SJCRH30 (cell line): ENCODE measurements around the gene HIPK2. TPM values are rescaled to one million over a fixed set of nuclear protein-coding genes. Genes with fewer than 3 reads are reported as not detected.

Source experiments
- DNase-seq, 2 experiments: peaks; one replicate each; pipeline ENCODE4 v3.0.0-alpha.2; 2015 to 2020
- H3K27ac ChIP-seq: fragments of 250-450 bp; sonication (Bioruptor Pico); 2 replicates; pipeline ENCODE4 v1.5.1; 2020; ENCODE audit warnings: mild to moderate bottlenecking, moderate library complexity
- H3K27me3 ChIP-seq: fragments of 250-450 bp; sonication (Bioruptor Pico); 2 replicates; pipeline ENCODE4 v1.5.1; 2020; ENCODE audit warnings: mild to moderate bottlenecking, moderate library complexity
- H3K36me3 ChIP-seq: fragments of 250-450 bp; sonication (Bioruptor Pico); 2 replicates; pipeline ENCODE4 v1.5.1; 2020; ENCODE audit warnings: mild to moderate bottlenecking, moderate library complexity
- H3K4me1 ChIP-seq: fragments of 250-450 bp; sonication (Bioruptor Pico); 2 replicates; pipeline ENCODE4 v1.5.1; 2020; ENCODE audit warnings: mild to moderate bottlenecking, moderate library complexity
- H3K4me3 ChIP-seq: fragments of 250-450 bp; sonication (Bioruptor Pico); 2 replicates; pipeline ENCODE4 v1.5.1; 2020; ENCODE audit warnings: mild to moderate bottlenecking, moderate library complexity
- H3K9me3 ChIP-seq: fragments of 250-450 bp; sonication (Bioruptor Pico); replicated peaks from 2 replicates; pipeline ENCODE4 v1.5.1; 2020; ENCODE audit warnings: mild to moderate bottlenecking, moderate library complexity
- total RNA-seq: library from RNA; depleted of rRNA; stranded (reverse); fragments of >200 nt; shearing (Covaris generic); gene quantifications from 2 replicates; pipeline ENCODE4 v1.2.3, GENCODE V29; 2014

HIPK2 gene
- total RNA-seq, 1 experiment from 2014 or later = 17.2 TPM

- Histone ChIP-seq H3K9me3 (no peaks in the 10 kb centered on the region; the same call in 1 of the 2 replicates), H3K4me1 (no peaks in the 10 kb centered on the region), H3K36me3 (no peaks in the 10 kb centered on the region), H3K27ac (no peak overlapping the region), H3K27me3 (no peaks in the 10 kb centered on the region), H3K4me3 (no peak overlapping the region)
- no peak for DNase-seq
These were observed 26.8 kb upstream of the HIPK2 start for GRCh38 chr7:139804571-139804970.

GRCh38 chr7:139799586-139799985 lies 21.8 kb upstream of the HIPK2 start:
- H3K4me1 ChIP-seq = no peaks in the 10 kb centered on the region
- H3K27ac ChIP-seq = no peak overlapping the region
- no peaks in the 10 kb centered on the region for H3K36me3 ChIP-seq
- no peaks in the 10 kb centered on the region for H3K27me3 ChIP-seq
- no peak overlapping the region for H3K4me3 ChIP-seq
- no peak for DNase-seq
- H3K9me3 ChIP-seq = no peaks in the 10 kb centered on the region; the same call in none of the 2 replicates

GRCh38 chr7:139798892-139799291 lies 21.1 kb upstream of the HIPK2 start:
- H3K27me3 ChIP-seq = no peaks in the 10 kb centered on the region
- no peaks in the 10 kb centered on the region for H3K36me3 ChIP-seq
- H3K9me3 ChIP-seq = no peaks in the 10 kb centered on the region; the same call in none of the 2 replicates
- DNase-seq = no peak
- H3K27ac ChIP-seq = no peak overlapping the region
- H3K4me1 ChIP-seq = no peaks in the 10 kb centered on the region
- H3K4me3 ChIP-seq = no peak overlapping the region

GRCh38 chr7:139798221-139798620 lies 20.4 kb upstream of the HIPK2 start:
- Histone ChIP-seq H3K4me1 (no peaks in the 10 kb centered on the region), H3K9me3 (no peaks in the 10 kb centered on the region; the same call in none of the 2 replicates), H3K4me3 (no peak overlapping the region), H3K27me3 (no peaks in the 10 kb centered on the region), H3K36me3 (no peaks in the 10 kb centered on the region), H3K27ac (no peak overlapping the region)
- DNase-seq = no peak

- Histone ChIP-seq H3K4me1 (no peaks in the 10 kb centered on the region), H3K27ac (no peak overlapping the region), H3K27me3 (no peaks in the 10 kb centered on the region), H3K4me3 (no peak overlapping the region), H3K36me3 (no peaks in the 10 kb centered on the region), H3K9me3 (no peaks in the 10 kb centered on the region; the same call in 1 of the 2 replicates)
- DNase-seq = no peak
These were observed 19.8 kb upstream of the HIPK2 start for GRCh38 chr7:139797607-139798006.

- H3K9me3 ChIP-seq = no peaks in the 10 kb centered on the region
- H3K4me3 ChIP-seq = no peak overlapping the region
- no peaks in the 10 kb centered on the region for H3K27me3 ChIP-seq
- H3K27ac ChIP-seq = no peak overlapping the region
- no peaks in the 10 kb centered on the region for H3K4me1 ChIP-seq
- DNase-seq = no peak
- H3K36me3 ChIP-seq = no peaks in the 10 kb centered on the region; the same call in 1 of the 2 replicates
These were observed 13.5 kb upstream of the HIPK2 start for GRCh38 chr7:139791316-139791715.

- Histone ChIP-seq H3K4me3 (no peak overlapping the region), H3K27me3 (no peaks in the 10 kb centered on the region), H3K9me3 (no peaks in the 10 kb centered on the region), H3K27ac (no peak overlapping the region), H3K4me1 (no peaks in the 10 kb centered on the region), H3K36me3 (no peaks in the 10 kb centered on the region; the same call in 1 of the 2 replicates)
- DNase-seq = no peak
These were observed 6.8 kb upstream of the HIPK2 start for GRCh38 chr7:139784648-139785047.

- Histone ChIP-seq H3K4me1 (no peaks in the 10 kb centered on the region; the same call in 1 of the 2 replicates), H3K27ac (no peak overlapping the region), H3K27me3 (no peaks in the 10 kb centered on the region), H3K4me3 (no peak overlapping the region), H3K9me3 (no peaks in the 10 kb centered on the region), H3K36me3 (no peaks in the 10 kb centered on the region; the same call in 1 of the 2 replicates)
- no peak for DNase-seq
These were observed 6.0 kb upstream of the HIPK2 start for GRCh38 chr7:139783647-139784385.

- Histone ChIP-seq H3K4me1 (no peaks in the 10 kb centered on the region; the same call in 1 of the 2 replicates), H3K36me3 (no peaks in the 10 kb centered on the region), H3K27ac (no peak overlapping the region), H3K27me3 (no peaks in the 10 kb centered on the region), H3K4me3 (no peak overlapping the region), H3K9me3 (no peaks in the 10 kb centered on the region)
- no peak for DNase-seq
These were observed 5.1 kb upstream of the HIPK2 start for GRCh38 chr7:139782932-139783331.

- Histone ChIP-seq H3K36me3 (0 out of 2 replicates have a peak, but pooled peaks cover 6% of the 10 kb centered on the region), H3K27me3 (no peaks in the 10 kb centered on the region), H3K4me3 (peak overlapping the region; percentile 81), H3K9me3 (no peaks in the 10 kb centered on the region), H3K27ac (peak overlapping the region; percentile 40; the same call in 1 of the 2 replicates), H3K4me1 (no peaks in the 10 kb centered on the region; the same call in 1 of the 2 replicates)
- DNase-seq = peak; percentile 29 to 44
These were observed 486 bp downstream of the HIPK2 start for GRCh38 chr7:139777133-139777891.

- Histone ChIP-seq H3K4me1 (no peaks in the 10 kb centered on the region; the same call in 1 of the 2 replicates), H3K27ac (peak overlapping the region; percentile 40; the same call in 1 of the 2 replicates), H3K36me3 (0 out of 2 replicates have a peak, but pooled peaks cover 6% of the 10 kb centered on the region), H3K4me3 (peak overlapping the region; percentile 81), H3K9me3 (no peaks in the 10 kb centered on the region), H3K27me3 (no peaks in the 10 kb centered on the region)
- DNase-seq = peak; percentile 21 to 50
These were observed 1.2 kb downstream of the HIPK2 start for GRCh38 chr7:139776486-139777132.

GRCh38 chr7:139775829-139776266 lies 1.9 kb downstream of the HIPK2 start:
- peak overlapping the region; percentile 81 for H3K4me3 ChIP-seq
- no peaks in the 10 kb centered on the region for H3K27me3 ChIP-seq
- 0 out of 2 replicates have a peak, but pooled peaks cover 8% of the 10 kb centered on the region for H3K36me3 ChIP-seq
- H3K4me1 ChIP-seq = no peaks in the 10 kb centered on the region; the same call in 1 of the 2 replicates
- H3K9me3 ChIP-seq = no peaks in the 10 kb centered on the region
- H3K27ac ChIP-seq = no peak overlapping the region
- peak; percentile 65 to 80 for DNase-seq

GRCh38 chr7:139774376-139774775 lies 3.4 kb downstream of the HIPK2 start:
- H3K4me3 ChIP-seq = no peak overlapping the region
- no peak overlapping the region for H3K27ac ChIP-seq
- no peak for DNase-seq
- peaks cover 11% of the 10 kb centered on the region; the same call in 1 of the 2 replicates for H3K36me3 ChIP-seq
- H3K9me3 ChIP-seq = no peaks in the 10 kb centered on the region
- no peaks in the 10 kb centered on the region; the same call in 1 of the 2 replicates for H3K4me1 ChIP-seq
- no peaks in the 10 kb centered on the region for H3K27me3 ChIP-seq

- H3K4me3 ChIP-seq = no peak overlapping the region
These were observed 4.4 kb downstream of the HIPK2 start for GRCh38 chr7:139773371-139773770.

More at GRCh38 chr7:139773371-139773770, 4.4 kb downstream of the HIPK2 start:
- Histone ChIP-seq H3K36me3 (peaks cover 11% of the 10 kb centered on the region; the same call in 1 of the 2 replicates), H3K4me1 (no peaks in the 10 kb centered on the region), H3K27ac (no peak overlapping the region), H3K9me3 (no peaks in the 10 kb centered on the region), H3K27me3 (no peaks in the 10 kb centered on the region)
- DNase-seq = no peak
